GM12873 (cell line): ENCODE measurements around the gene SMARCA2.

Experiments used
- TF ChIP-seq, protein P1 (sequence below): IDR thresholded peaks from 2 replicates; pipeline ENCODE4 v1.5.1; 2012; ENCODE audit warnings: low read depth, mild to moderate bottlenecking, moderate library complexity, low read length, control low read depth; ENCODE audit not compliant: insufficient read depth; ENCODE audit errors: missing control alignments

The SMARCA2 gene

DNA sequence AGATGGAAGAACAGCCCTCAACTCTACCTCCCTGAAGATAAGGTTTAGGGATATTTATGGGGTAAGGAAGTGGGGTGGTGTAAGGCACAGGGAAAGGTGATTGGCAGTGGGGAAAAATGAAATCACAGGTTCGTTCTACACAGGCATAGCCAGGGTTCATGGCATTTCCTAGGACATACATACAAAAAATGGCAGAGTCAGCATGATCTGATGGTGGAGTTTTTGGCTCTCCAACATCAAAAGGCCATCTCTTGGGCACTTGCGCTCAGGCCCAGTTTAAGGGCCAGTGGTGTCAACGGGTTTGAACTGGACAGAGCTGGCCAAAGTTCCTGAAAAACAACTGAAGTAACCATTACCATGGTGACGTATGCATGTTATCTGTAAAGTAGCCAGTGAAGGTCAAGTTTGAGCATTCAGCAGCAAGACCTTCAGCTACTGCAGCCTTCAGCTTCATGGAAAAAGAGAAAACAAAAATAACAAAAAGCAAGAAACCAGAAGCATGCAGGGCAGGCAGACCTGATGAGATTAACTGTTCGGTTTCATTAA, 92.8 kb downstream of the SMARCA2 start:
- TF ChIP-seq, protein P1, sequence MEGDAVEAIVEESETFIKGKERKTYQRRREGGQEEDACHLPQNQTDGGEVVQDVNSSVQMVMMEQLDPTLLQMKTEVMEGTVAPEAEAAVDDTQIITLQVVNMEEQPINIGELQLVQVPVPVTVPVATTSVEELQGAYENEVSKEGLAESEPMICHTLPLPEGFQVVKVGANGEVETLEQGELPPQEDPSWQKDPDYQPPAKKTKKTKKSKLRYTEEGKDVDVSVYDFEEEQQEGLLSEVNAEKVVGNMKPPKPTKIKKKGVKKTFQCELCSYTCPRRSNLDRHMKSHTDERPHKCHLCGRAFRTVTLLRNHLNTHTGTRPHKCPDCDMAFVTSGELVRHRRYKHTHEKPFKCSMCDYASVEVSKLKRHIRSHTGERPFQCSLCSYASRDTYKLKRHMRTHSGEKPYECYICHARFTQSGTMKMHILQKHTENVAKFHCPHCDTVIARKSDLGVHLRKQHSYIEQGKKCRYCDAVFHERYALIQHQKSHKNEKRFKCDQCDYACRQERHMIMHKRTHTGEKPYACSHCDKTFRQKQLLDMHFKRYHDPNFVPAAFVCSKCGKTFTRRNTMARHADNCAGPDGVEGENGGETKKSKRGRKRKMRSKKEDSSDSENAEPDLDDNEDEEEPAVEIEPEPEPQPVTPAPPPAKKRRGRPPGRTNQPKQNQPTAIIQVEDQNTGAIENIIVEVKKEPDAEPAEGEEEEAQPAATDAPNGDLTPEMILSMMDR: no peak

DNA sequence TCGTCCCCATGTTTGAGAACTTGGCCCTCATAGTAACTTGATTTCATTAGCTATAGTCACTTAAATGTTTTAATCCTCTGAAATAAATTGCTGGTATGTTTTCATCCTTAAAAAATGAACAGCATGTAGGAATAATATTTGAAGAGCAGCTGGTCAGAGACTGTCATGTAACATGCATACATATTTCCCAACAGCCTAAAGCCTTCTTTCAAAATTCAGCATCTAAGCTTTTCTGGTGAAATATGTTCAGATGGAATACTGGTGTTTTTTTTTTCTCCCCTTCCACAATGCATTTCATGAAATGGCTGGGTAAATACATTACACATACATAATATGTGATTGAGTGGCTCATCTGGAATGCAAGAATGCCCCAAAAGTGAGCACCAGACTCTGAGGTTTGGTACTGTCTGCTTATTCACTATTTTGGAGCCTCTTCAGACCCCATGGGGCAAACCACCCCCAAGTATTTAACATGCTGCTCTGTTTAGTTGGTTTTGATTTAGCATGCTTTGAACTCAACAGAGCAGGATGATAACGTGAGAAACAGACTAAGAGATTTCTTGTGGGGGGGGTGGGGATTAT, 94.0 kb downstream of the SMARCA2 start:
- TF ChIP-seq, protein P1: no peak

DNA sequence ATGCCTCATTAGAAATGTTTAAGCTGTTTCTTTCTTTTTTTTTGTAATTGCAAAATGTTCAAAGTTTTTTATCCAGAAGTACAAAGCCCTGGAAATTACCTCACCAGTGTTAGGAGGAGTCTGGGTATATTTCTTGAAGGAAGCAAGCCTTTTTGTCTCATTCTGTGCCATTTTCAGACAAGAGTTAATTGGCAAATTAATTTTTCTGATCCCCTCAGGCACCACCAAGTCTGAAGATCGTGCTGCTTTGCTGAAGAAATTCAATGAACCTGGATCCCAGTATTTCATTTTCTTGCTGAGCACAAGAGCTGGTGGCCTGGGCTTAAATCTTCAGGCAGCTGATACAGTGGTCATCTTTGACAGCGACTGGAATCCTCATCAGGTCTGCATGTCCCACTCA, 94.9 kb downstream of the SMARCA2 start:
- TF ChIP-seq, protein P1: no peak

DNA sequence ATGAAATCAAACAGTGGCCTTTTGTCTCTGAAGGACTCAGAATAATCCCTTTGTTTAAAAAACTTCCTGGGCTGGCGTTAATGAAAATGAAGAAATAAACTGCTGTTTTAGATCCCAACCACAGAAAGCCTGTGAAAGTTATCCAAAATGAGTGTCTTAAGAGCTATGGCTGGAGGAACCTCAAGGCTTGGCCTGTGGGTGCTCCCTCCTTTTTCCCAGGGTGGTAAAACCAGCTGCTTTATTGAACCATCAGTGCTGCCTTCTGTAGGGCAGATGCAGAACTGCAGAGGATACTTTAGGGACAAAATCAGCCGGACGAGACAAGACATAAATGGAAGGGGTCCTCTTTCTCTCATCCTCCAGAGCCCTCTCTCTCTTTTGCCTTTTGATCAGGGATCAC, 100.9 kb downstream of the SMARCA2 start:
- TF ChIP-seq, protein P1: peak; percentile 60

DNA sequence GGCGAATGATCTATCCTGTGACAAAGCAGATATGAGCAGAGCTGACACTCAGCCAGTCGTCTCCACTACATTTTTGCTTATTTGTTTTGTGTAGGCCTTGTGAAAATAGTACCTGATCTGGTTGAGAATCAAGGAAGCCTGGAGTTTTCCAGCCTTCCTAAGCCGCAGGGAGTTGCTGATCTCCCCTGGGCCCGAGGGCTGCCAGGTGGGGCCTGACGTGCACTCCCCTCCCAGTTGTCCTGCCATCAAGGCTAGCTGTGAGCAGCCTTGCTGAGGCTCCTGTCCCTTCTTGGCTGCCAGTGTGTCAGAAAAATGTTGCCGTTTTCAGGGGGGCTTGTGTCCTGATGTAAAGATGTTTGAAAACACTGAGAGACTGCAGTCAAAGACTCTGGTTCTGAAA, 102.4 kb downstream of the SMARCA2 start:
- TF ChIP-seq, protein P1: no peak

DNA sequence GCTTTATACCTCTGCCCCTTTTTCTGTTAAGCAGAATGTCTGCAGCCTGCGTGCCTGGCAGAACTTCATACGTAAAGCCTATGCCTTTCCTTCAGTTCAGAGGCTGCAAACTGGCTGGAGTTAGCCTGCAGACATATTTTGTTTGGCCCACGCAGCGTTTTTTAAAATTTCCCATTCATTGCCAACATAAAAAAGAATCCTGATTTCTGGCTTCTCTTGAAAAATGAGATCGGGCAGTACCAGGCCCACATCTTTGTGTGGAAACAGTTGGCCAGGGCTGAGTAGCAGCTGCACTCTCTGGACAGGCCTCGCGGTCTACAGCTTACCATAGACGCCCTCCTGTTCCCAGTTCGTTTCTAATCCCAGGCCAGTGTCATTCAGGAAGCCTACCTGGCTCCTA, 104.4 kb downstream of the SMARCA2 start:
- TF ChIP-seq, protein P1: no peak

DNA sequence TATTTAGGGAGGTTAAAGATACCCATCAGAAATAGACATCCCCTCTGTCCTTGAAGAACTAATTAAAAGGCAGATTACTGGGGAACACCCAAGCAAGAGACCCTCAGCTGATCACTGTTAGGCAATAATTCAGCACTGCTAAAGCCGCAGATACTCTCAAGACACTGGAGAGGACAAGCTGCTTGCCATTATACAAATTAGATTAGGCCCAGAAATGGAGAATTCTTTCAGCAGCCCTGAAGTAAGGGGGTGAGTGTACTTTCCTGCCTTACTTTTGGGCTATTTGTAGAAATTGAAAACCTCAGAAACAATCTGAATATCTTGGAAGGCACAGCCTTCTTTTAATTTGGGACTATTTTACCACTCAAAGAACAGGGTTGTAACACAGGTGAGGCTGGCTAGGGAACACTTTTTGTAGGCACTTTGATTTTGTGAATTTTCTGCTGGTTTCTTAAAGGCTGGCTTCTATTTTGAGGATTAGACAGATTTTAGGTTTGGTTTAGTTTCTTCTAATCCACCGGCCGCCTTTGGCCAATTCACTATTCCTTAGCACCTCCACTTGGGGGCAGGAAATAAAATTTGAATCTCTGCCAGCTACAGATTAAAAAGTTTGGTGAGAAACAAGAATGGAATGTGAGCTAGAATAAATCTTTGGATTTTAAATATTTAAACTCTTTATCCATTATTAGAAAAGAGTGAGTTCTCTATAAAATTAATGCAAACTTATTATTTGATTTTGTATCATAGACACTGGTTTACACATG, 106.0 kb downstream of the SMARCA2 start:
- TF ChIP-seq, protein P1: no peak
